ENCODE data around the gene ITGA4. TPM values are rescaled to one million over a fixed set of nuclear protein-coding genes. Genes with fewer than 3 reads are reported as not detected.

The ITGA4 gene
- total and polyA plus RNA-seq, 9 of the 15 experiments (the other 6 are each of a cell fraction or from before 2014, with no cell fraction given): 0.06 to 0.81 (median 0.27) TPM

DNA sequence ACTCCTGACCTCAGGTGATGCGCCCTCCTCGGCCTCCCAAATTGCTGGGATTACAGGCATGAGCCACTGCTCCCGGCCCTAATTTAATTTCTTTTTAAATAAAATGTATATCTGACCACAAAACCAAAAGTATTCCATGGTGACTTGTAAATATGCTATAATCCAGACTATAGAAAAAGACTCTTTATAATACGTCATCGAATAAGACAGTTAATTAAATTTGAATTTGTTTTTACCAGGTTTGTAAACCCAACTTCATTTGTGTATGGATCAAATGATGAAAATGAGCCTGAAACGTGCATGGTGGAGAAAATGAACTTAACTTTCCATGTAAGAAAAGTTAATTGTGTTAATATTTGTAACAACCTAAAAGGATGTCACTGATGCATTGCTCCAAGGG, 69.9 kb downstream of the ITGA4 start:
- H3K4me3 ChIP-seq: no peak overlapping the region
- in situ Hi-C loops (cut with MboI) (no loop called here), intact Hi-C loops (cut with micrococcal nuclease) (no loop called here)
- H3K9me1 ChIP-seq (ENCODE audit: control insufficient read depth, insufficient read depth, low read length): no peaks in the 10 kb centered on the region
- POLR2A ChIA-PET: no interaction called here
- H3K36me3 ChIP-seq (ENCODE audit: control insufficient read depth, insufficient read depth, low read length): no peaks in the 10 kb centered on the region
- no peaks in the 10 kb centered on the region for H3K27me3 ChIP-seq (ENCODE audit: control insufficient read depth in 2 of 2, insufficient read depth in 2 of 2, low read length in 2 of 2)
- H4K20me1 ChIP-seq (replicated peaks; ENCODE audit: control insufficient read depth, insufficient read depth, low read length): no peaks in the 10 kb centered on the region
- no peaks in the 10 kb centered on the region for H3K79me2 ChIP-seq (ENCODE audit: control insufficient read depth, insufficient read depth, low read length)
- ATAC-seq (no peak), FAIRE-seq (no peak), DNase-seq (ENCODE audit: extremely low read depth in 1 of 4, low spot score in 3 of 4) (no peak)
- CTCF ChIA-PET (ENCODE audit: low intra/inter-chr PET ratio): no interaction called here
- H3K27ac ChIP-seq (ENCODE audit: extremely low read depth, low read depth, low read length): no peak overlapping the region
- TF ChIP-seq, protein P1, sequence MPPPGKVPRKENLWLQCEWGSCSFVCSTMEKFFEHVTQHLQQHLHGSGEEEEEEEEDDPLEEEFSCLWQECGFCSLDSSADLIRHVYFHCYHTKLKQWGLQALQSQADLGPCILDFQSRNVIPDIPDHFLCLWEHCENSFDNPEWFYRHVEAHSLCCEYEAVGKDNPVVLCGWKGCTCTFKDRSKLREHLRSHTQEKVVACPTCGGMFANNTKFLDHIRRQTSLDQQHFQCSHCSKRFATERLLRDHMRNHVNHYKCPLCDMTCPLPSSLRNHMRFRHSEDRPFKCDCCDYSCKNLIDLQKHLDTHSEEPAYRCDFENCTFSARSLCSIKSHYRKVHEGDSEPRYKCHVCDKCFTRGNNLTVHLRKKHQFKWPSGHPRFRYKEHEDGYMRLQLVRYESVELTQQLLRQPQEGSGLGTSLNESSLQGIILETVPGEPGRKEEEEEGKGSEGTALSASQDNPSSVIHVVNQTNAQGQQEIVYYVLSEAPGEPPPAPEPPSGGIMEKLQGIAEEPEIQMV (tag; conservative IDR thresholded peaks at IDR 0.05; ENCODE audit: low read depth): no peak
- TF ChIP-seq, protein P2, sequence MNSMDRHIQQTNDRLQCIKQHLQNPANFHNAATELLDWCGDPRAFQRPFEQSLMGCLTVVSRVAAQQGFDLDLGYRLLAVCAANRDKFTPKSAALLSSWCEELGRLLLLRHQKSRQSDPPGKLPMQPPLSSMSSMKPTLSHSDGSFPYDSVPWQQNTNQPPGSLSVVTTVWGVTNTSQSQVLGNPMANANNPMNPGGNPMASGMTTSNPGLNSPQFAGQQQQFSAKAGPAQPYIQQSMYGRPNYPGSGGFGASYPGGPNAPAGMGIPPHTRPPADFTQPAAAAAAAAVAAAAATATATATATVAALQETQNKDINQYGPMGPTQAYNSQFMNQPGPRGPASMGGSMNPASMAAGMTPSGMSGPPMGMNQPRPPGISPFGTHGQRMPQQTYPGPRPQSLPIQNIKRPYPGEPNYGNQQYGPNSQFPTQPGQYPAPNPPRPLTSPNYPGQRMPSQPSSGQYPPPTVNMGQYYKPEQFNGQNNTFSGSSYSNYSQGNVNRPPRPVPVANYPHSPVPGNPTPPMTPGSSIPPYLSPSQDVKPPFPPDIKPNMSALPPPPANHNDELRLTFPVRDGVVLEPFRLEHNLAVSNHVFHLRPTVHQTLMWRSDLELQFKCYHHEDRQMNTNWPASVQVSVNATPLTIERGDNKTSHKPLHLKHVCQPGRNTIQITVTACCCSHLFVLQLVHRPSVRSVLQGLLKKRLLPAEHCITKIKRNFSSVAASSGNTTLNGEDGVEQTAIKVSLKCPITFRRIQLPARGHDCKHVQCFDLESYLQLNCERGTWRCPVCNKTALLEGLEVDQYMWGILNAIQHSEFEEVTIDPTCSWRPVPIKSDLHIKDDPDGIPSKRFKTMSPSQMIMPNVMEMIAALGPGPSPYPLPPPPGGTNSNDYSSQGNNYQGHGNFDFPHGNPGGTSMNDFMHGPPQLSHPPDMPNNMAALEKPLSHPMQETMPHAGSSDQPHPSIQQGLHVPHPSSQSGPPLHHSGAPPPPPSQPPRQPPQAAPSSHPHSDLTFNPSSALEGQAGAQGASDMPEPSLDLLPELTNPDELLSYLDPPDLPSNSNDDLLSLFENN (IDR thresholded peaks at IDR 0.05; ENCODE audit: low read depth in 2 of 2, low read length in 2 of 2): no peak
- TF ChIP-seq MCM5 (IDR thresholded peaks at IDR 0.05; ENCODE audit: low read depth): no peak
- TF ChIP-seq, protein P3, sequence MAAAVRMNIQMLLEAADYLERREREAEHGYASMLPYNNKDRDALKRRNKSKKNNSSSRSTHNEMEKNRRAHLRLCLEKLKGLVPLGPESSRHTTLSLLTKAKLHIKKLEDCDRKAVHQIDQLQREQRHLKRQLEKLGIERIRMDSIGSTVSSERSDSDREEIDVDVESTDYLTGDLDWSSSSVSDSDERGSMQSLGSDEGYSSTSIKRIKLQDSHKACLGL (CRISPR knock-in tag; IDR thresholded peaks at IDR 0.05; ENCODE audit: borderline replicate concordance, poor library complexity, severe bottlenecking): no peak
- TF ChIP-seq ZNF217 (CRISPR knock-in tag; IDR thresholded peaks at IDR 0.05): no peak
- TF ChIP-seq, protein P4, sequence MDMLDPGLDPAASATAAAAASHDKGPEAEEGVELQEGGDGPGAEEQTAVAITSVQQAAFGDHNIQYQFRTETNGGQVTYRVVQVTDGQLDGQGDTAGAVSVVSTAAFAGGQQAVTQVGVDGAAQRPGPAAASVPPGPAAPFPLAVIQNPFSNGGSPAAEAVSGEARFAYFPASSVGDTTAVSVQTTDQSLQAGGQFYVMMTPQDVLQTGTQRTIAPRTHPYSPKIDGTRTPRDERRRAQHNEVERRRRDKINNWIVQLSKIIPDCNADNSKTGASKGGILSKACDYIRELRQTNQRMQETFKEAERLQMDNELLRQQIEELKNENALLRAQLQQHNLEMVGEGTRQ (CRISPR knock-in tag; IDR thresholded peaks at IDR 0.05): no peak
- 4% methylated on average over 6 of the region's 6 CpGs for WGBS (ENCODE audit: insufficient coverage, low coverage, missing lambda C conversion rate)
- no peaks in the 10 kb centered on the region for H3K9me3 ChIP-seq (replicated peaks; ENCODE audit: control insufficient read depth, insufficient read depth, low read depth, low read length)
- no TSS peak for BruUV-seq (replicated peaks)
- H3K9ac ChIP-seq (ENCODE audit: insufficient read depth in 1 of 2, low read depth in 2 of 2, low read length in 2 of 2): no peak overlapping the region
- no peak overlapping the region for H2AFZ ChIP-seq (ENCODE audit: low read depth, low read length)
- no peak overlapping the region for H3K4me2 ChIP-seq (ENCODE audit: insufficient read depth, low read length)
- no peaks in the 10 kb centered on the region for H3K4me1 ChIP-seq (replicated peaks in 1 of 2; ENCODE audit: control insufficient read depth in 2 of 2, insufficient read depth in 2 of 2, low read length in 2 of 2)

Data from K562 (cell line).